Measurements from ENCODE around the gene DNMT3A.
A peak's percentile ranks its signal among the peaks of the same experiment; 100 is the strongest.
"Not testable (repeated sequence)": the region's sequence is repeated elsewhere in the genome, so short reads cannot be mapped to it uniquely, and the experiment has no call there.

Gene DNMT3A

GRCh38 chr2:25283921-25284320 lies 57.8 kb downstream of the DNMT3A start:
- no peak for DNase-seq (ENCODE audit: low spot score)

GRCh38 chr2:25281941-25282340 lies 59.8 kb downstream of the DNMT3A start:
- DNase-seq (ENCODE audit: low spot score), result no peak

GRCh38 chr2:25281522-25281921 lies 60.2 kb downstream of the DNMT3A start:
- DNase-seq (ENCODE audit: low spot score), result no peak

DNA sequence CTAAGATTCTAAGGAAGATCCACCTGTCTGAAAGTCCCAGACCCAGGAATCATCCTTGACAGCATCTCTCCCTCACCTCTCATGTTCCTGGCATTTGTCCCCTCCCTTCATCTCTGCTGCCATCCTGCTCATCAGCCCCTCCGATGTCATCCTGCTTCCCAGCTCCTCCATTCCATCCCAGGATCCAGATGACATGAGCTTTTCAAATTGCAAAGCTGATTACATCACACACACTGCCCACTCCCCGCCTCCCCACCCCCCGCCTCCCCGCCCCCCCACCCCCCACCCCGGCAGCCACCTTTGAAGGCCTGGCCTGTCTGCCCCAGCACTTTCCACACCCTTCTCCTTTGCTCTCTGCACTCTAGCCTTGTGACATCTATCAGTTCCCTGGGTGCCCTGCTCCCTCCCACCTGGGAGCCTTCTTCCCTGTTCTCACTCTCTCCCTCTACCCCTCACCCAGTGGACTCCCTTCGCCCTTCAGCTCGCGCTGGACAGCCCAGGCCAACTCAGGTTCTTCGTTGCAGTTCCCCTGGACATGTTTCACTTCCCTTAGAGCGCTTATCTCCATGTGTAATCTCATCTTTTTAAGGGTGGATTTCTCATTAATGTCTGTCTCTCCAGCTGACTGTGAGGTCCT lies 61.6 kb downstream of the DNMT3A start:
- DNase-seq (ENCODE audit: low spot score), result no peak

GRCh38 chr2:25279091-25279651 lies 62.6 kb downstream of the DNMT3A start:
- no peak for DNase-seq (ENCODE audit: low spot score)

DNA sequence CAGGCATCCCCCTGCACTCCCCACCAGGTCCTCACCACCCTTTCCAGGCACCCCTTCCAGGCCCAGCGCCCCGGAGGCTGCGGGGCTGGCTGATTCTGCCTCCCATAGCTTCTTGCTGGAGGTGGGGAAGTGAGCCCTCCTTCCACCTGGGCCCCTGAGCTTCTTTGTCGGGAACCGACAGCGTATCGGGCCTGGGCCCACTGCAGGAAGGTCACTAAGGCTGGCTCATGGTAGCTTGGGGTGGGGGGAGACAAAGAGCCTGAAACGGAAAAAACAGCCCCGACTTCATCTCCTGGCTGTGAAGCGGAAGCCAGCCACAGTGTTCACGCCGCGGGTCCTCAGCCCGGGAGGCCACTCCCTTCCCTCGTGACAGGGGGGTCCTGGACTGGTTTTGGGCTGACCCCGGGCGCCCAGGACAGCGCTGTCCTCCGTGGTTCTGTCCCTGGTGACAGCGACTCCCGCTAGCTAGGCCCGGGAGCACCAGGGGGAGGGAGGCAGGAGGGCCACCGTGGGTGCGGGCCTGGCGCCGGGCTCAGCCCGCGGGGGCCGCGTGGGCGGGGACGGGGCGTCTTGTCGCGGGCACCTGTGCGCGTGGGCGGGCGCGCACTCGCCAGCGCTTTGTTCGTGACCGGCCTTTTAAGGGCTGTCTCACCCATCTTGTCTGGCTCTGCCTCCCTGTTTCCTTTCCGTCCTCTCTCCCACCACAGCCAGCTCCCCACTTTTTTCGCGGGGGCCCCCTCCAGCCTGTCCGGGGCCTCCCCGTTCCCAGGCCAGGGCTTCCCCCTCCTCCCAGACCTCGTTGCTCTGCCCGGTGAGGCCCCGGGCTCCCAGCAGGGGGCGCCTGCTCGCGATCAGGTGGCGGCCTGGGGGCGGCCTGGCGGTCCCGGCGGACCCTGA lies 64.9 kb downstream of the DNMT3A start:
- peak; percentile 74 for DNase-seq (ENCODE audit: low spot score)

DNA sequence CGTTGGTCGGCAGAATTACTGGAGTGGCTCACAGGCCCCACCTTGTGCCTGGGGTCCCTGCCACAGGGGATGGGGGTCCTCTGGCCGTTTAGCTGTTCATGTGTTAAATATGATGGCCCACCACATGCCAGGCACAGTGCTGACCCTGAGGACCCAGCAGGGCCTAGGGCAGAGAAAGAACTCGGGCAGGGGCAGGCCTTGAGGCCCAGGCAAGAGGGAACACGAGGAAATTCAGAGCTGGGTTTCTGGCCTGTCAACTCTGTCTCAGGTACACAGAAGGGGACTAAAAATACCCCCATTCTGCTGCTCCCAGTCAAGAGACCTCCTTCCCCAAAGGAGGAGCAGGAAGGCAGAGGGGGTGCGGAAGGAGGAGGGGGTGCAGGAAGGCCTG lies 66.2 kb downstream of the DNMT3A start:
- DNase-seq (ENCODE audit: low spot score), result no peak

GRCh38 chr2:25274868-25275574 lies 66.7 kb downstream of the DNMT3A start:
- DNase-seq (ENCODE audit: low spot score), result peak; percentile 57

GRCh38 chr2:25273985-25274535 lies 67.7 kb downstream of the DNMT3A start:
- DNase-seq (ENCODE audit: low spot score), result no peak

GRCh38 chr2:25272705-25273104 lies 69.0 kb downstream of the DNMT3A start:
- DNase-seq (ENCODE audit: low spot score), result not testable (repeated sequence)

DNA sequence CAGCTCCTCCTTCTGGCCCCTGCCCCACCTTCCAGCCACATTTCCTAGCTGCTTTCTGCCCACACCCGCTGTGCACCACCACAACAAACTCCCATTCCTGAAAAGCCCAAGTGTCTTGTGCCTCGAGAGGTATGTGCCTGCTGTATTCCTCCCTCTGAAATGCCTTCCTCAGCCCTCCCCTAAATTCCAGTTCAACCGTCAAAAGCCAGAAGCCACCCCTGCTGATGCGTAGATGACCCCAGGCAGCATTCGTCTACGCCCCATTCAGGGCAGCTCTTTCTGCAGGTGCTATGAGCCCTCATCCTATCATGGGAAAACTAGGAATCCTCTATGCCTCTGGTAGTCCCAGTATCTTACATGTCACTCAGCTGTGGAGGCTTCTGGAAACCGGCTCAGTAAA lies 71.7 kb downstream of the DNMT3A start:
- no peak for DNase-seq (ENCODE audit: low spot score)

- DNase-seq (ENCODE audit: low spot score), result no peak
These were observed 72.5 kb downstream of the DNMT3A start for GRCh38 chr2:25269233-25269632.

GRCh38 chr2:25268139-25268538 lies 73.6 kb downstream of the DNMT3A start:
- no peak for DNase-seq (ENCODE audit: low spot score)

DNA sequence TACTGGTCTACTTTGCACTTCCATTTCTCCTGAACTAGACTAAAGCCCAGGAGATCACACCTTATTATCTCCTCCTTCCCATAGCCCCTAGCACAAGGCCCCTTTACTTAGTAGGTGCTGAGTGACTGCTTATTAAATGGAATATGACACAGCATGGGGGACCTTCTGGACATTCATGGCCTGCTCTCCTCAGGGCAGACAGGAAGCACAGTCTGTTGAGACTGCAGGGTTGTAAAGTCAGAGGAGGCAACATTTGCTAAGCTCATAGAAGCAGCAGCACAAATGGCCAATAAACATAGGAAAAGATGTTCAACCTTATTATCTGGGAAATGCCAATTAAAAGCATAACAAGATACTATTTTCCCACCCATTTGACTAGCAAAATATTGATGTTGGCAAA lies 75.3 kb downstream of the DNMT3A start:
- no peak for DNase-seq (ENCODE audit: low spot score)

DNA sequence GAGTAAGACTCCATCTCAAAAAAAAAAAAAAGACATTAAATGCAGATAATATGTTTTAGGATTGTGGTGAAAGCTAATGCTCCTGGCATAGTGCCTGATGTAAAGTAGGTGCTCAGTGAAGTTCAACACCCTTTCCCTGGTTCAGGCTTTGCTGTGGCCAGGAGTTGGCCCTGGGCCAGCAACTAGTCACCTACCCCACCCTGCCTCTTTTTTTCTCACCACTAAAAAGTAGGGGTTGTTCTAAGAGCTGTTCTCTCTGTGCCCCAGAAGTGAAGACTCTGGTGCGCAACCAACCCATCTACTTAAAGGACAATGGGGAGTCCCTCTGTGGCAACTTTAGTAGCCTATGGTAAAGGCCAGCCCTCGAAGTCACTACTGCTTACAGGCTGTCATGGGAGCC lies 75.9 kb downstream of the DNMT3A start:
- peak; percentile 67 for DNase-seq (ENCODE audit: low spot score)

GRCh38 chr2:25265001-25265400 lies 76.7 kb downstream of the DNMT3A start:
- no peak for DNase-seq (ENCODE audit: low spot score)

GRCh38 chr2:25262288-25262687 lies 79.4 kb downstream of the DNMT3A start:
- no peak for DNase-seq (ENCODE audit: low spot score)

DNA sequence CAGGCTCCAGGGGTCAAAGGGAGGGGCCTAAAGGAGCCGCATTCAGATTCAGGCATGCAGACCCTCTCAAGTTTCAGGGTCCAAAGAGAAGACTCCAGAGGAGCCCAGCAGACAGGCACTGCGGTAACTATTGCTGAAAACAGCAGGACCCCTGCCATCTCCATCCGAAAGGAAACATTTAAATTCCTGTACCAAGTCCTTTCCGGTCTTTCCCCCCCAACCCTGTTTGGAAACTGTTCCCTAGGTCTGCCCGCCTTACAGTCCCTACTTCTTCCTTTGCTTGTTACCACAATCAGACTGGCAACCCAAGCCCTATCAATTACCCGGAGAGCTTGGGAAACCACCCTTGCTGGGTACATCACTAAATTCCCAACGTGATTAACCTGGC lies 82.0 kb downstream of the DNMT3A start:
- no peak for DNase-seq (ENCODE audit: low spot score)

DNA sequence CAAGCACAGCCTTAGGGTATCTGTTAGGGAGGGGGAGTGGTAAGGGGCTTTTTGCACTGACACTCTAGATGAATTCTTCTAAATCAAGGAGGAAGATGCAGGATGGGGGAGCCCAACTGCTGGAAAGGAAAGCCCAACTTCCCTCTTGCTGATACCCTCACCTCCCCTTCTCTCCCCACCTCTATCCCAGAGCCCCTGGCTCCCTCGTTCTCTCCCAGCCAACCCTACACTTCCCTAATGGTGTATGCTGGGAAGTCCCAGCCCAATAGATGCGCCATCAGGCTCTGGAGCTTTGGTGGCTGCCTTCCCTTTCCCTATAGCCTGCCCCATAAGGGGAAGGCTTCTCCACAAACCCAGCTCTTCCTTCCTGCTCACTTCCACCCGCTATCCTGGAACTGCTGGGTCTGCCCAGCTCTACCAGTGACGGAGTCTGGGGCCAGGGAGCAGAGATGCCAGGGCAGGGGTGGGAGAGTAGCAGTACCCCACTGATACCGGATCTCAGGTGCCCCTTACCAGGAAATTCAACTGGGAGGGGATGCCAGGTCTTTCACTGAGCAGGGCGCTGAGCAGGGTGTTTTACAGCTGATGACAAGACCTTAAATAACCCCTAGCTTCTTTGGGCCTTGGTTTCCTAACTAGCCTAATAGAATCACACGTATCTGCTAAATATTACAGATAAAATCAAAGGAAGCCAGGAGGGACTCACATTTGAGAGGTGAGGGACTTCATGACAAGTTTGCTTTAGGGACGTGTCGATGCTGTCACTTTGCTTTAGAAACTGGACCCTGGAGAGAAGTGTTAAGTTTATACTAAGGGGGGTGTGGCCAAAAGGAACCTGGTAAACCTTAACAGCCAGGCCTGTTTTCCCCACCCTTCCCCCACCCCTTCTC lies 82.6 kb downstream of the DNMT3A start:
- no peak for DNase-seq (ENCODE audit: low spot score)

- no peak for DNase-seq (ENCODE audit: low spot score)
These were observed 83.5 kb downstream of the DNMT3A start for GRCh38 chr2:25257931-25258846.
